ENCODE data around the gene GDF15. TPM values are rescaled to one million over a fixed set of nuclear protein-coding genes. Genes with fewer than 3 reads are reported as not detected.

The GDF15 gene
- total RNA-seq, 1 donor from 2014 or later = 3.2 TPM

- DNase-seq (ENCODE audit: low spot score) (no peak), ATAC-seq (peak; percentile 32)
These were observed 43.1 kb downstream of the GDF15 start for GRCh38 chr19:18428787-18429674.

- ATAC-seq (no peak), DNase-seq (ENCODE audit: low spot score) (no peak)
These were observed 43.9 kb downstream of the GDF15 start for GRCh38 chr19:18429717-18430416.

GRCh38 chr19:18430417-18431144 lies 44.6 kb downstream of the GDF15 start:
- ATAC-seq = no peak
- no peak for DNase-seq (ENCODE audit: low spot score)

- no peak for ATAC-seq
- no peak for DNase-seq (ENCODE audit: low spot score)
These were observed 45.6 kb downstream of the GDF15 start for GRCh38 chr19:18431351-18432197.

- ATAC-seq = no peak
- DNase-seq (ENCODE audit: low spot score) = no peak
These were observed 46.5 kb downstream of the GDF15 start for GRCh38 chr19:18432275-18433014.

GRCh38 chr19:18433015-18433691 lies 47.2 kb downstream of the GDF15 start:
- ATAC-seq = no peak

GRCh38 chr19:18433735-18434398 lies 47.9 kb downstream of the GDF15 start:
- ATAC-seq = no peak
- no peak for DNase-seq (ENCODE audit: low spot score)

More at GRCh38 chr19:18433015-18433691, 47.2 kb downstream of the GDF15 start:
- no peak for DNase-seq (ENCODE audit: low spot score)

- ATAC-seq = no peak
- DNase-seq (ENCODE audit: low spot score) = no peak
These were observed 48.6 kb downstream of the GDF15 start for GRCh38 chr19:18434411-18435175.

- ATAC-seq (no peak), DNase-seq (ENCODE audit: low spot score) (no peak)
These were observed 49.4 kb downstream of the GDF15 start for GRCh38 chr19:18435178-18435841.

- DNase-seq (ENCODE audit: low spot score) = no peak
- ATAC-seq = no peak
These were observed 50.1 kb downstream of the GDF15 start for GRCh38 chr19:18435842-18436670.

GRCh38 chr19:18436671-18437490 lies 50.9 kb downstream of the GDF15 start:
- ATAC-seq (peak; percentile 32), DNase-seq (ENCODE audit: low spot score) (peak; percentile 72)

GRCh38 chr19:18437491-18438330 lies 51.8 kb downstream of the GDF15 start, which contains the start of gene ISYNA1:
TSS of gene ISYNA1 (minus strand) at chr19:18438133. CDS start at chr19:18437979, 154 bp downstream.
- DNase-seq (ENCODE audit: low spot score) (no peak), ATAC-seq (peak; percentile 26)

- peak; percentile 3 for ATAC-seq
- DNase-seq (ENCODE audit: low spot score) = no peak
These were observed 52.5 kb downstream of the GDF15 start for GRCh38 chr19:18438331-18439024.

All from left lobe of liver (tissue), 2 donors.